Karpas-422 (cell line): ENCODE results near the gene MOK. TPM values are rescaled to one million over a fixed set of nuclear protein-coding genes. Genes with fewer than 3 reads are reported as not detected.

Source experiments
- DNase-seq: peaks from one replicate; pipeline ENCODE4 v3.0.0-alpha.2; 2015
- H2AFZ ChIP-seq: fragments of 200-600 bp; sonication (generic); 2 replicates; pipeline ENCODE4 v1.6.1; 2014; ENCODE audit warnings: antibody characterized with exemption, low read length, mixed read lengths
- H3K27ac ChIP-seq: fragments of 200-600 bp; sonication (generic); 2 replicates; pipeline ENCODE4 v1.5.1; 2014; ENCODE audit warnings: mild to moderate bottlenecking, low read length, moderate library complexity
- H3K27me3 ChIP-seq: fragments of 200-600 bp; sonication (generic); 2 replicates; pipeline ENCODE4 v1.6.1; 2014; ENCODE audit warnings: low read length, mixed read lengths
- H3K36me3 ChIP-seq: fragments of 200-600 bp; sonication (generic); 2 replicates; pipeline ENCODE4 v1.6.1; 2014; ENCODE audit warnings: low read length, mixed read lengths; ENCODE audit not compliant: insufficient read depth
- H3K4me1 ChIP-seq: fragments of 200-600 bp; sonication (generic); 2 replicates; pipeline ENCODE4 v1.6.1; 2014; ENCODE audit warnings: mild to moderate bottlenecking, low read length, mixed read lengths
- H3K4me2 ChIP-seq: fragments of 200-600 bp; sonication (generic); 2 replicates; pipeline ENCODE4 v1.6.1; 2014; ENCODE audit warnings: low read length, low read depth, mild to moderate bottlenecking; ENCODE audit not compliant: poor library complexity, severe bottlenecking
- H3K4me3 ChIP-seq: fragments of 200-600 bp; sonication (generic); 2 replicates; pipeline ENCODE4 v1.5.1; 2014; ENCODE audit warnings: mild to moderate bottlenecking, antibody characterized with exemption, low read length, mixed read lengths
- H3K79me2 ChIP-seq: fragments of 200-600 bp; sonication (generic); 2 replicates; pipeline ENCODE4 v1.6.1; 2014; ENCODE audit warnings: mild to moderate bottlenecking, low read length, mixed read lengths
- H3K9ac ChIP-seq: fragments of 200-600 bp; sonication (generic); 2 replicates; pipeline ENCODE4 v1.6.0; 2014; ENCODE audit warnings: low read length
- H3K9me2 ChIP-seq: fragments of 200-600 bp; sonication (generic), shearing (Covaris generic); replicated peaks from 2 replicates; pipeline ENCODE4 v1.6.0; 2014; ENCODE audit warnings: mild to moderate bottlenecking, low read length, moderate library complexity; ENCODE audit not compliant: insufficient read depth
- H3K9me3 ChIP-seq: fragments of 300-700, 200-600 bp; sonication (generic); 2 replicates; pipeline ENCODE4 v1.6.1; 2014; ENCODE audit warnings: low read length, mixed read lengths
- H4K20me1 ChIP-seq: fragments of 200-600 bp; sonication (generic); 2 replicates; pipeline ENCODE4 v1.6.1; 2014; ENCODE audit warnings: mild to moderate bottlenecking, antibody characterized with exemption, low read length, low read depth; ENCODE audit not compliant: insufficient read depth
- total RNA-seq: library from RNA; depleted of rRNA; stranded (reverse); fragments of >200 nt; shearing (Covaris generic); gene quantifications from 2 replicates; pipeline ENCODE4 v1.2.3, GENCODE V29; 2014; ENCODE audit warnings: low replicate concordance

MOK gene
- total RNA-seq, 1 experiment from 2014 or later, result 4.4 TPM

DNA sequence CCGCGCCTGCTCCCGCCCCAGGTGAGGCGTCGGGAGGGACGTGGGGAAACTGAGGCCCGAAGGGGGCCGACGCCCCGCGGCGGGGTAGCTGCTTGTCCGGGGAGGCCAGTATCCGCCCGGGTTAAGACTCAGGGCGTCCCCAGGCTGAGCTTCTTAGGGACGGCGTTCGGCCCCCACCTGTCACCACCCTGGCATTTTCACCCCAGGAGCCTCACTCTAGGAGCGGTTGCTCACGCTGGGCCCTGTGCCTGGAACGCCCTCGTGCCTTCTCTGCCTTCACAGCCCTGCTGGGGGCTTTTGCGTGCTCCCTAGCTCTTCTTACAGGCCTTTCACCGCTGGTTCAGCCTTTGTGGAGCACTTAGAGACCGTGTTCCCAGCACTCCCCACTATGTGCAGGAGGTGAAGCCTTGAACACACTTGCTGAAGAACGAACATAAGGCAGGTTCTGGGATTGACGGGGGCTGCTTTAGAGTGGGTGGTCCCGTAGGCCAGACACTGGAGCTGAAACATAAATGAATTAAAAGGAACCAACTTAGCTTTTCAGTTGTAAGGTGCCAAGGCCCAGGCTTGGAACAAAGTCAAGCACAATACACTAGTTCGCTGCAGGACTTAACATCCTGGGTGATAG, 15.2 kb upstream of the MOK start:
- Histone ChIP-seq H3K9me3 (no peaks in the 10 kb centered on the region), H3K9ac (peak overlapping the region; percentile 88), H3K36me3 (peaks cover 5% of the 10 kb centered on the region; the same call in 1 of the 2 replicates), H2AFZ (no peak overlapping the region; the same call in 1 of the 2 replicates), H3K27ac (no peak overlapping the region; the same call in 1 of the 2 replicates), H3K4me3 (peak overlapping the region; percentile 83), H3K27me3 (no peaks in the 10 kb centered on the region), H3K4me1 (peaks cover 50% of the 10 kb centered on the region), H3K79me2 (peaks cover 46% of the 10 kb centered on the region), H3K9me2 (no peaks in the 10 kb centered on the region), H3K4me2 (peak overlapping the region; percentile 92), H4K20me1 (no peaks in the 10 kb centered on the region)
- DNase-seq, result peak; percentile 68

DNA sequence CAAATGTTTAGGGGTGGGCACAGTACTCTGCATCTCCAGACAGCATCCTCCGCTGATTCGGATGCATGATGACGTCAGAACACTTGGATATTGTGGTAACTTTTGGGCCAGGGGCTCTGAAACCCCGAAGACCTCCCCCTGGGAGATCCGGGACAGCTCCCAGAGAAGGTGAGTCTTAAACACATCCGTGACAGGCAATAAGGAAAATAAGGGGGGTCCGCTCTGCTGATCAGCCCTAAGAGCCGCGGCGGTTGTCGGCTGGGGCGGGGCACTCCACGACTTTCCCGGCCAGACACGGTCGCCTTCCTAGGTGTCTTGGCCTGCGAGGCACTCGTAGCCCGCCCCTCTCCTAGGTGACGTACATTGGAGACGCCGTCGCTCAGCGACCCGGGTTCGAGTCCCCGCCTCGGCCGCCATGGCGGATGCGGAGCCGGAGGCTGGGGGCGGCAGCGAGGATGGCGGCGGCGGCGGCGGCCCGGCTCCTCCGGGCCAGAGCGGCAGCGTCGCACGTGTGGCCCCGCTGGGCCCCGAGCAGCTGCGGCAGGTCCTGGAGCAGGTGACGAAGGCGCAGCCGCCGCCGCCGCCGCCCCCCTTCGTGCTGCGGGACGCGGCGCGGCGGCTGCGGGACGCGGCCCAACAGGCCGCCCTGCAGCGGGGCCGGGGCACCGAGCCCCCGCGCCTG, 14.5 kb upstream of the MOK start, which contains the start of gene ZNF839:
TSS of gene ZNF839 (plus strand) at position 396 of the 682 bp plus-strand sequence. CDS start at position 416, 20 bp downstream.
- peaks cover 5% of the 10 kb centered on the region; the same call in 1 of the 2 replicates for H3K36me3 ChIP-seq
- H3K9me2 ChIP-seq, result no peaks in the 10 kb centered on the region
- H3K4me2 ChIP-seq, result peak within 1 kb of the TSS; percentile 96
- H2AFZ ChIP-seq, result peak within 1 kb of the TSS; percentile 94
- no peaks in the 10 kb centered on the region for H4K20me1 ChIP-seq
- peak within 1 kb of the TSS; percentile 49 for H3K27ac ChIP-seq
- peak; percentile 99 for DNase-seq
- peak within 1 kb of the TSS; percentile 88 for H3K9ac ChIP-seq
- peaks cover 56% of the 10 kb centered on the region for H3K4me1 ChIP-seq
- no peaks in the 10 kb centered on the region for H3K27me3 ChIP-seq
- H3K4me3 ChIP-seq, result peak within 1 kb of the TSS; percentile 83
- H3K79me2 ChIP-seq, result peaks cover 46% of the 10 kb centered on the region
- no peaks in the 10 kb centered on the region for H3K9me3 ChIP-seq

DNA sequence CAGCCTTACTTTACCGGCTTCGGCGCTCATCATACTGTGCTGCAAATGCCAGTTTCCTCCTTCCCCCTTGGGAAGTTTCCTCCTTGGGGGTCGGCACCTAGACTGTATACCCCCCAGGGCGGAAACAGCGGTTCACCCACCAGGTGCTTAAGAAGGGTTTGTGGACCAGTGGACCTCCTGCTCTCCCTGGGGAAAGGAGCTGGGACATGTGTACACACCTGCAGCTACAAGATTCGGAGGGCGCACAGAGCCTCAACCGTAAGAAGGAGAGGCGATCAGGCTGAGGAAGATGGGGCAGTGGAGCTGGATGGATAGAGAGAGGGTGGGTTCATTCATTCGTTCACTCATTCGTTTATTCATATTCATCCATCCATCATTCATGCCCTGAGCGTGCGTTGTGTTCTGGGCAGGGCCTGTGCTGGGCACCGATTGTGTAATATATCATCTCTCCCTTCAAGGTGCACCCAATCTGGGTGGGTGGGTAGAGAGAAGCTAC, 13.9 kb upstream of the MOK start:
- Histone ChIP-seq H4K20me1 (no peaks in the 10 kb centered on the region), H3K27me3 (no peaks in the 10 kb centered on the region), H2AFZ (peak overlapping the region; percentile 94), H3K4me3 (peak overlapping the region; percentile 83), H3K4me2 (peak overlapping the region; percentile 96), H3K9me3 (no peaks in the 10 kb centered on the region), H3K27ac (peak overlapping the region; percentile 49), H3K79me2 (peaks cover 45% of the 10 kb centered on the region), H3K9me2 (no peaks in the 10 kb centered on the region), H3K36me3 (peaks cover 5% of the 10 kb centered on the region; the same call in 1 of the 2 replicates), H3K9ac (peak overlapping the region; percentile 88), H3K4me1 (peaks cover 61% of the 10 kb centered on the region)
- peak; percentile 65 for DNase-seq

DNA sequence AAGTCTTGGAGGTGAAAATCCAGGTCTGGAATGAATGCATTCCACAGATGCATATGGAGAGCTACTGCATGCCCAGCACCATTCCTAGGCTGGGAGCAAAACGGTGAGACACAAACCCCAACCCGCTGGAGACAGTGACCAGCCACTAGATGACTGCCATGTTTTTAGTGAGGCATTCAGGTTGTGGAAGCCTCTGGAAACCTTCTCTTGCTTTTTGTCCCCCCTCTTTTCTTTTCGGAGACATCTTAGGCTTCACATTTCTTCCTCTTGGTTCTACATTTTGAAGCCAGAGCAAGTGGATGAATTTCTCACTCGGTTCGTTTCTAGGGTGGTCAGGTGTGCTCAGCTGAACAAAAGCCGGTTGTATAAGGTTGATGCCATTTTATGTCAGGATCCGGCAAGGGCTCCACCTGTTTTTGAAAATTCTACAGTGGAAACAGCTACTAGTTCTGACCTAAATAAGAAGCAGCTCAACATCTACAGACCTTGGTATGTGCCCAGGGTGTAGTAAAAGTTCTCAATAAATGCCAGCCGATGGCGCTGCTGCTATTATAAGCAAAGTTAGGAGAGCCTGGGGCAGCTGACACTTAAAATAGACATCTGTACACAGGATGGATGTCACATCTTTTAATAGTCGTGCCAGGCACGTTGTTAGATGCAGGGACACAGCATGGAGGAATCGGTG, 12.7 kb upstream of the MOK start:
- Histone ChIP-seq H3K4me1 (peaks cover 63% of the 10 kb centered on the region), H2AFZ (peak overlapping the region; percentile 94), H3K9me2 (no peaks in the 10 kb centered on the region), H3K27ac (peak overlapping the region; percentile 10; the same call in 1 of the 2 replicates), H3K79me2 (peaks cover 34% of the 10 kb centered on the region), H4K20me1 (no peaks in the 10 kb centered on the region), H3K9ac (peak overlapping the region; percentile 70), H3K36me3 (peaks cover 5% of the 10 kb centered on the region; the same call in 1 of the 2 replicates), H3K4me2 (peak overlapping the region; percentile 96), H3K4me3 (peak overlapping the region; percentile 71), H3K9me3 (no peaks in the 10 kb centered on the region), H3K27me3 (no peaks in the 10 kb centered on the region)
- DNase-seq, result peak; percentile 83

DNA sequence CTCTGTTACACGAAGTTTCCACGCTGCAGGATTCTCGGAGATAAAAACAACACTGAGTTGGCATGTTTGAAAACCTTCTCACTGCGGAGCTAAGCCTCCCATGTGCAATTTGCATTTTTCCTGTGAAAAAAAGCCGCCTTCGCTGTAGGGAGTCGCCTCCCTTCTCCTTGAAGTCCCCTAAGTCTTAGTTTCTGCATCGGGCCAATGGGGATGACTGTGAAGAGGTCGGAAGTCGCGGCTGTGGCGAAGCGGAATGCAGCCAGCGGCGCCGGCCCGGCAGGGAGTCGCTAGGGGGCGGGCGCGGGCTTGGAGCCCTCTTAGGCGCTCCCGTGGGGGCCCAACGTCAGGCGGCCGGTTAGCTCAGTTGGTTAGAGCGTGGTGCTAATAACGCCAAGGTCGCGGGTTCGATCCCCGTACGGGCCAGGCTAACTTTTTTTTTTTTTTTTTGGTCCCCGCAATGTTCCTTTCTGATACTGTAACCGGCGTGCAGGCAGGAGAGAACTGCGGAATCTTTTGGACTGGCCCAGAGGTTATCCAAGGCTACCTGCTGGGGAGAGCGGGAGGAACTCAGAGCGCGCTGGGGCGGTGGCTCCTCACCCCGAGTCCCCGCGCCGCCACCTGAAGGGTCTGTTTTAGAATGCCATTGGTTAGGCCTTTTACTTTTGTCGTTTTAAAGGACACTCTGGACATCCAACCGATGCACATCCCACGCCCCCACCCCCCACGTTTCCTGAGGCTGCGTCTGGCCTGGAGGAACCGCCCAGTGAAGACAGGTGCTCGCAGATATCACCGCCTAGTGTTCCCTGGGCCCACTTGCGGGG, 12.0 kb upstream of the MOK start:
- peak; percentile 98 for DNase-seq
- peak overlapping the region; percentile 96 for H3K4me2 ChIP-seq
- no peaks in the 10 kb centered on the region for H3K9me3 ChIP-seq
- H3K27ac ChIP-seq, result no peak overlapping the region
- peak overlapping the region; percentile 97 for H2AFZ ChIP-seq
- H3K36me3 ChIP-seq, result 0 out of 2 replicates have a peak, but pooled peaks cover under 1% of the 10 kb centered on the region
- H3K9me2 ChIP-seq, result no peaks in the 10 kb centered on the region
- H3K4me3 ChIP-seq, result peak overlapping the region; percentile 71
- no peaks in the 10 kb centered on the region for H3K27me3 ChIP-seq
- peak overlapping the region; percentile 73 for H3K9ac ChIP-seq
- no peaks in the 10 kb centered on the region for H4K20me1 ChIP-seq
- peaks cover 60% of the 10 kb centered on the region for H3K4me1 ChIP-seq
- H3K79me2 ChIP-seq, result peaks cover 27% of the 10 kb centered on the region

DNA sequence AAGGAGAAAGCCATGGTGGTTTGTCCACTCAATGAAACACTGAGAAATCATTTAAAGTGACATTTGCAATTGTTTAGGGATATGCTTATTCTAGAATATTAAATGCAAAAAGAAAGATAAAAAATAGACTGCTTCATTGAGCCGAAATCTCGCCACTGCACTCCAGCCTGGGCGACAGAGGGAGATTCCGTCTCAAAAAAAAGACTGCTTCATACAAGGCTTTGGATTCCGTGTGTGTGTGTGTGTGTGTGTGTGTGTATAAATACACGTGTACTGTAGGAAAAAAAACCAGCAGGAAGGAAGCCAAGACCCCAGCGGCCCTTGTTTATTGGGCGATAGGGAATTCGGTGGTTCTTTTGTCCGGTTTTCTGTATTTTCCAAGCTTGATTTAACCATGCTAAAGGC, 11.4 kb upstream of the MOK start:
- H3K4me2 ChIP-seq, result peak overlapping the region; percentile 96
- H3K79me2 ChIP-seq, result peaks cover 21% of the 10 kb centered on the region
- no peak overlapping the region for H3K27ac ChIP-seq
- no peaks in the 10 kb centered on the region for H3K27me3 ChIP-seq
- peak overlapping the region; percentile 97 for H2AFZ ChIP-seq
- H3K4me3 ChIP-seq, result peak overlapping the region; percentile 71
- no peaks in the 10 kb centered on the region for H4K20me1 ChIP-seq
- peak; percentile 77 for DNase-seq
- H3K9me2 ChIP-seq, result no peaks in the 10 kb centered on the region
- H3K9me3 ChIP-seq, result no peaks in the 10 kb centered on the region
- peaks cover 59% of the 10 kb centered on the region for H3K4me1 ChIP-seq
- H3K36me3 ChIP-seq, result no peaks in the 10 kb centered on the region
- peak overlapping the region; percentile 73 for H3K9ac ChIP-seq

DNA sequence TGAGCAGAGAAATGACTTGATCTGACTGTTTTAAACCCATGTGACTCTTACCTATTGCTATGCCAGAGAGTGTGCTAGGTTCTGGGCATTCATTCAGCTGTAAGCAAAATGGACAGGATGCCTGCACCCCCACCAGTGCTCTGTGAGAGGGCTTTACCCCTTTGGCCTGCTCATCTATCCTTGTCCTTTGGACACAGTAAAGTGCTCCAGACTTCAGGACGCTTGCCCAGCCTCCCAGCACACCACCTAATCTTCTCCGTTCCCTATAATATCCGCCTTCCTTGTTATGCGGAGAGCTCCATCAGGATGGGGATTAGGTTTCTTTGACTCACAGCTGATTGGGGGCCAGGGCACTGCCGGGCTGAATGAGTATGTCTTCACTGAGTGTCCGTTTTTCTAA, 10.2 kb upstream of the MOK start:
- Histone ChIP-seq H3K9ac (no peak overlapping the region), H3K79me2 (peaks cover 9% of the 10 kb centered on the region), H2AFZ (no peak overlapping the region), H3K36me3 (no peaks in the 10 kb centered on the region), H3K4me3 (no peak overlapping the region; the same call in 1 of the 2 replicates), H3K4me2 (no peak overlapping the region), H3K27me3 (no peaks in the 10 kb centered on the region), H3K27ac (no peak overlapping the region), H3K9me2 (no peaks in the 10 kb centered on the region), H3K9me3 (no peaks in the 10 kb centered on the region), H3K4me1 (peaks cover 47% of the 10 kb centered on the region), H4K20me1 (no peaks in the 10 kb centered on the region)
- DNase-seq, result no peak
